Measurements from ENCODE around the gene COG7. TPM values are rescaled to one million over a fixed set of nuclear protein-coding genes. Genes with fewer than 3 reads are reported as not detected.
A peak's percentile ranks its signal among the peaks of the same experiment; 100 is the strongest.

The COG7 gene
- total RNA-seq, 4 donors from 2014 or later = 12.0 to 23.0 (median 13.3) TPM

DNA sequence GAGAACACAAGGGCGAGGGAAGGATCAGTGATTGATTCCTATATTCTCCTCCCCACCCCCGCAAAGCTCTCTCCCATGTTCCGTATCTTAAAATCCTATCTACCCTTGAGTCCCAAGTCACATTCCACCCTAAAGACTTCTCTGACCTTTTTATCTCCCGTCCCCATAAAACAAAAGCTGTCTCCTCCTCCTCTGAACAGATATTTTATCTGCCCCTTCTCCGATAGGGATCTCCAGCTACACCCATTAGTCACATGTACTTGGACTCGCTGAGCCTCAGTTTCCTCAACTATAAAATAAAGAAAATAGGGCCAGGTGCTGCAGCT, 44.5 kb upstream of the COG7 start:
- ATAC-seq (ENCODE audit: low FRiP score) (no peak), DNase-seq (ENCODE audit: low spot score) (no peak)
- TF ChIP-seq CTCF (IDR thresholded peaks at IDR 0.05) = no peak

DNA sequence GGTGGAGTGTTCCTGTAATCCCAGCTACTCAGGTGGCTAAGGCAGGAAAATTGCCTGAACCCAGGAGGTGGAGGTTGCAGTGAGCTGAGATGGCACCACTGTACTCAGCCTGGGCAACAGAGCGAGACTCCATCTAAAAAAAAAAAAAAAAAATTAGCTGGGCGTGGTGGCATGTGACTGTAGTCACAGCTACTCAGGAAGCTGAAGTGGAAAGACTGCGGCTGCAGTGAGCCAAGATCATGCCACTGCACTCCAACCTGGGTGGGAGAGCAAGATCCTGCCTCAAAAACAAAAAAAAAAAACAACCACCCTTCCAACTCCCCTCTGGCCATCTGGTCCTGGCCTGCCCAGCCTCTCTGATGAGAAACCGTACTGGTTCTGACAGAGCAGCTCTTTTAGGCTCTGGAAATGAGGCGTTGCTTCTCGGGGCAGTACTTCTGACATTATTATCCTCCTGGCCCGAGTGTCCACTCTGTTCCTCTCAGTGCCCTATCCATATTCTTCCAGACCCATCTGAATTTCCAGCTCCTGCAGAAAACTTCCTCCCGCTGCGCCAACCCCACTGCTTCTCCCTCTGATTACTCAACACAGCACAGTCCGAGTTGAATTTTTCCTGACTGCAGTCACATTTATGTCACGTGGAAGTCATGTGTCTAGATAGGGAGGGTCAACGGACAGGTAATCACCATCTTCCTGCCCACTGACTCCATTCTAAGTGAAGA, 44.0 kb upstream of the COG7 start:
- no peak for TF ChIP-seq CTCF (IDR thresholded peaks at IDR 0.05)
- DNase-seq (ENCODE audit: low spot score) (no peak), ATAC-seq (ENCODE audit: low FRiP score) (peak; percentile 62)

DNA sequence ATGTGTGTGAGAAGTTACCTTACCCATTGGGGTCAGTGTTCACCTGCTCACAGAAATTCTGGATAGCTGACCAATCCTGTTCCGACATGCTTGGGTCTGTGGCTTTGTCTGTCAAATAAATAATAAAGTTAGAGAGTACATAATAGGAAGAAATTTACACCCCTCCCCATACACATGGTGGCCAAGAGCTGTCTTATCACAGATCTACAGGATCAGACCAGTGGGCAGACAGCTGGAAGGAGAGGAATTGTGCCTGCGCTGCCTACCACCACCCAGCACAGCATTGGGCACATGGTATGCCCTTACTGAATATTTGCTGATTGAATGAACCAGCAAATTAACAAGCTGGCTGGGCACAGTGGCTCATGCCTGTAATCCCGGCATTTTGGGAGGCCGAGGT, 42.7 kb upstream of the COG7 start:
- DNase-seq (ENCODE audit: low spot score) = no peak
- no peak for TF ChIP-seq CTCF (IDR thresholded peaks at IDR 0.05)

GRCh38 chr16:23494188-23494587, 41.2 kb upstream of the COG7 start:
- TF ChIP-seq CTCF (IDR thresholded peaks at IDR 0.05) = no peak

More for the DNA sequence above, 42.7 kb upstream of the COG7 start:
- no peak for ATAC-seq (ENCODE audit: low FRiP score)

GRCh38 chr16:23491490-23492391, 38.8 kb upstream of the COG7 start:
- no peak for TF ChIP-seq CTCF (IDR thresholded peaks at IDR 0.05)
- DNase-seq (ENCODE audit: low spot score) = no peak
- no peak for ATAC-seq (ENCODE audit: low FRiP score)

More at GRCh38 chr16:23494188-23494587, 41.2 kb upstream of the COG7 start:
- DNase-seq (ENCODE audit: low spot score) = no peak
- no peak for ATAC-seq (ENCODE audit: low FRiP score)

- ATAC-seq (ENCODE audit: low FRiP score) (no peak), DNase-seq (ENCODE audit: low spot score) (no peak)
Observed at GRCh38 chr16:23486480-23486879, 33.5 kb upstream of the COG7 start.

More at GRCh38 chr16:23486480-23486879, 33.5 kb upstream of the COG7 start:
- no peak for TF ChIP-seq CTCF (IDR thresholded peaks at IDR 0.05)

All from omental fat pad (tissue), 4 donors.